PC-3 (cell line): ENCODE results near the gene SH3BGRL3. TPM values are rescaled to one million over a fixed set of nuclear protein-coding genes. Genes with fewer than 3 reads are reported as not detected.
A peak's percentile ranks its signal among the peaks of the same experiment; 100 is the strongest.

ENCODE experiments used
- ATAC-seq: fragments of 200-7000 bp; cut with Tn5 transposase; 2 replicates; pipeline ENCODE4 v1.9.1; 2020; ENCODE audit warnings: mild to moderate bottlenecking, moderate library complexity
- BruUV-seq: library from RNA; stranded (reverse); fragments of 400-500 nt; replicated peaks from 2 replicates; lab custom pipeline; 2021; lab: Mats Ljungman, UMichigan
- CTCF ChIA-PET: fragments of 300-600 bp; sonication (Branson Sonifier 250); formaldehyde crosslinking; loops from one replicate; lab custom pipeline; 2022; ENCODE audit warnings: antibody characterized with exemption; lab: Charles Lee
- POLR2A ChIA-PET: fragments of 300-600 bp; sonication (Branson Sonifier 250); formaldehyde crosslinking; loops from one replicate; lab custom pipeline; 2022; ENCODE audit warnings: antibody characterized with exemption; ENCODE audit not compliant: unreplicated experiment; lab: Charles Lee
- DNase-seq: peaks from one replicate; pipeline ENCODE4 v3.0.0-alpha.2; 2015
- H2AFZ ChIP-seq: fragments of 300-600 bp; sonication (generic); 2 replicates; pipeline ENCODE4 v1.6.0; 2016; ENCODE audit warnings: antibody characterized with exemption, low read length
- H3F3A ChIP-seq: fragments of 300-600 bp; sonication (generic); one replicate; pipeline ENCODE4 v1.6.0; 2017; ENCODE audit warnings: antibody characterized with exemption, low read length, control low read depth, mild to moderate bottlenecking; ENCODE audit not compliant: unreplicated experiment
- H3K27ac ChIP-seq: fragments of 300-600 bp; sonication (generic); 2 replicates; pipeline ENCODE4 v1.5.1; 2016; ENCODE audit warnings: mild to moderate bottlenecking, low read length
- H3K27me3 ChIP-seq: fragments of 300-600 bp; sonication (generic); 2 replicates; pipeline ENCODE4 v1.6.1; 2016; ENCODE audit warnings: low read length, mixed read lengths
- H3K36me3 ChIP-seq: fragments of 300-600 bp; sonication (generic); 2 replicates; pipeline ENCODE4 v1.6.1; 2016; ENCODE audit warnings: low read depth, mixed run types, low read length, mixed read lengths
- H3K4me1 ChIP-seq: fragments of 300-600 bp; sonication (generic); 2 replicates; pipeline ENCODE4 v1.5.1; 2016; ENCODE audit warnings: low read length; ENCODE audit not compliant: insufficient read depth
- H3K4me2 ChIP-seq: fragments of 300-600 bp; sonication (generic); 2 replicates; pipeline ENCODE4 v1.6.0; 2016; ENCODE audit warnings: low read length
- H3K4me3 ChIP-seq: fragments of 300-600 bp; sonication (generic); 2 replicates; pipeline ENCODE4 v1.5.1; 2016; ENCODE audit warnings: mild to moderate bottlenecking, low read length, mixed read lengths
- H3K79me2 ChIP-seq: fragments of 300-600 bp; sonication (generic); 2 replicates; pipeline ENCODE4 v1.6.1; 2017; ENCODE audit warnings: low read length, mixed read lengths
- H3K9ac ChIP-seq: fragments of 300-600 bp; sonication (generic); 2 replicates; pipeline ENCODE4 v1.6.0; 2016; ENCODE audit warnings: mild to moderate bottlenecking, low read length
- H3K9me2 ChIP-seq: fragments of 300-600 bp; sonication (generic); replicated peaks from 2 replicates; pipeline ENCODE4 v1.6.1; 2016; ENCODE audit warnings: mixed run types, low read length, mixed read lengths
- H3K9me3 ChIP-seq: fragments of 300-600 bp; sonication (generic); 2 replicates; pipeline ENCODE4 v1.6.1; 2016; ENCODE audit warnings: low read length, mixed read lengths
- H4K20me1 ChIP-seq: fragments of 300-600 bp; sonication (generic); 2 replicates; pipeline ENCODE4 v1.6.1; 2016; ENCODE audit warnings: low read length, mixed read lengths
- CTCF ChIP-seq: fragments of 300-600 bp; sonication (generic); conservative IDR thresholded peaks from 2 replicates; pipeline ENCODE4 v1.5.1; 2017; ENCODE audit warnings: antibody characterized with exemption, low read depth, mild to moderate bottlenecking, low read length
- EZH2 ChIP-seq: fragments of 300-600 bp; sonication (generic); IDR thresholded peaks from one replicate; pipeline ENCODE4 v1.6.1; 2017; ENCODE audit warnings: antibody characterized with exemption, mild to moderate bottlenecking, low read length; ENCODE audit not compliant: unreplicated experiment
- EZH2phosphoT487 ChIP-seq: fragments of 300-600 bp; sonication (generic); IDR thresholded peaks from 2 replicates; pipeline ENCODE4 v1.6.1; 2018; ENCODE audit warnings: mild to moderate bottlenecking, antibody characterized with exemption, low read length, borderline replicate concordance
- intact Hi-C: fragments of 100-400 bp; cut with micrococcal nuclease; formaldehyde crosslinking; loops from 2 replicates; pipeline ENCODE4 v1.9.0; 2023
- total RNA-seq: library from RNA; depleted of rRNA; stranded (reverse); fragments of >200 nt; gene quantifications from 2 replicates; pipeline ENCODE4 v1.2.3, GENCODE V29; 2014

SH3BGRL3 gene
- total RNA-seq, 1 experiment from 2014 or later, result 181 TPM

- ChIA-PET POLR2A (no interaction called here), CTCF (no interaction called here)
- intact Hi-C loops, result no loop called here
- Histone ChIP-seq H3K9me3 (no peaks in the 10 kb centered on the region), H3K27ac (no peak overlapping the region), H3K4me1 (peaks cover 68% of the 10 kb centered on the region), H3K27me3 (no peaks in the 10 kb centered on the region), H3K4me3 (no peak overlapping the region), H4K20me1 (peaks cover 9% of the 10 kb centered on the region; the same call in 1 of the 2 replicates), H2AFZ (no peak overlapping the region), H3K36me3 (peaks cover 21% of the 10 kb centered on the region), H3F3A (peaks cover 16% of the 10 kb centered on the region), H3K79me2 (peaks cover 34% of the 10 kb centered on the region), H3K9ac (no peak overlapping the region), H3K9me2 (no peaks in the 10 kb centered on the region), H3K4me2 (peak overlapping the region; percentile 94; the same call in 1 of the 2 replicates)
- ATAC-seq, result no peak
- no peak for DNase-seq
- BruUV-seq, result no TSS peak
- TF ChIP-seq EZH2 (no peak), CTCF (no peak), EZH2phosphoT487 (no peak)
Observed at GRCh38 chr1:26281971-26282370, 2.1 kb downstream of the SH3BGRL3 start.

- ChIA-PET POLR2A (no interaction called here), CTCF (no interaction called here)
- Histone ChIP-seq H3K27ac (no peak overlapping the region), H3K4me3 (no peak overlapping the region), H3F3A (peaks cover 11% of the 10 kb centered on the region), H3K79me2 (peaks cover 34% of the 10 kb centered on the region), H3K4me1 (peaks cover 63% of the 10 kb centered on the region), H3K36me3 (peaks cover 17% of the 10 kb centered on the region; the same call in 1 of the 2 replicates), H2AFZ (no peak overlapping the region), H3K4me2 (no peak overlapping the region), H3K9ac (no peak overlapping the region), H3K27me3 (no peaks in the 10 kb centered on the region), H3K9me2 (no peaks in the 10 kb centered on the region), H4K20me1 (peaks cover 9% of the 10 kb centered on the region; the same call in 1 of the 2 replicates), H3K9me3 (no peaks in the 10 kb centered on the region)
- intact Hi-C loops, result no loop called here
- no TSS peak for BruUV-seq
- ATAC-seq, result no peak
- TF ChIP-seq EZH2 (no peak), CTCF (no peak), EZH2phosphoT487 (no peak)
- no peak for DNase-seq
Observed at GRCh38 chr1:26282401-26282918, 2.6 kb downstream of the SH3BGRL3 start.

- Histone ChIP-seq H3K36me3 (peaks cover 11% of the 10 kb centered on the region; the same call in 1 of the 2 replicates), H3K27ac (no peak overlapping the region), H2AFZ (no peak overlapping the region), H3K4me1 (peaks cover 54% of the 10 kb centered on the region), H3K9ac (no peak overlapping the region), H3K9me2 (no peaks in the 10 kb centered on the region), H3F3A (peaks cover 5% of the 10 kb centered on the region), H4K20me1 (peaks cover 9% of the 10 kb centered on the region; the same call in 1 of the 2 replicates), H3K4me2 (no peak overlapping the region), H3K79me2 (peaks cover 34% of the 10 kb centered on the region), H3K4me3 (no peak overlapping the region), H3K9me3 (no peaks in the 10 kb centered on the region), H3K27me3 (no peaks in the 10 kb centered on the region)
- BruUV-seq, result no TSS peak
- DNase-seq, result no peak
- CTCF ChIA-PET, result no interaction called here
- no peak for ATAC-seq
- TF ChIP-seq CTCF (no peak), EZH2 (no peak), EZH2phosphoT487 (no peak)
- POLR2A ChIA-PET, result interaction anchor here (0.5 kb wide), 1 partner anchor 714 kb away, joined by 5 read pairs; no protein-coding TSS in a partner anchor
- intact Hi-C loops, result no loop called here
Observed at GRCh38 chr1:26283279-26283853, 3.5 kb downstream of the SH3BGRL3 start.
